RWPE2 (cell line): ENCODE data around the gene SH2D3A.
A peak's percentile ranks its signal among the peaks of the same experiment; 100 is the strongest.

ENCODE experiments used
- ATAC-seq: fragments of 200-7000 bp; cut with Tn5 transposase; 3 replicates; pipeline ENCODE4 v1.9.1; 2021; ENCODE audit warnings: low read depth
- DNase-seq: peaks from one replicate; pipeline ENCODE4 v3.0.0-alpha.2; 2020; ENCODE audit warnings: low spot score
- H3K27ac ChIP-seq: fragments of 450-650 bp; 2 replicates; pipeline ENCODE4 v1.5.1; 2017; ENCODE audit warnings: mild to moderate bottlenecking; ENCODE audit not compliant: poor library complexity, severe bottlenecking
- H3K27me3 ChIP-seq: fragments of 250-450 bp; sonication (Bioruptor Pico); 2 replicates; pipeline ENCODE4 v1.5.1; 2021; ENCODE audit warnings: mild to moderate bottlenecking, moderate library complexity; ENCODE audit not compliant: insufficient read depth, poor library complexity, severe bottlenecking
- H3K36me3 ChIP-seq: fragments of 250-450 bp; sonication (Bioruptor Pico); 2 replicates; pipeline ENCODE4 v1.5.1; 2020; ENCODE audit warnings: low read depth, mild to moderate bottlenecking, moderate library complexity
- H3K4me1 ChIP-seq: fragments of 250-450 bp; sonication (Bioruptor Pico); 2 replicates; pipeline ENCODE4 v1.5.1; 2021; ENCODE audit warnings: mild to moderate bottlenecking, moderate library complexity; ENCODE audit not compliant: insufficient read depth, poor library complexity, severe bottlenecking
- H3K4me3 ChIP-seq: fragments of 250-450 bp; sonication (Bioruptor Pico); 2 replicates; pipeline ENCODE4 v1.5.1; 2021; ENCODE audit warnings: mild to moderate bottlenecking, moderate library complexity; ENCODE audit not compliant: severe bottlenecking
- H3K9me3 ChIP-seq: fragments of 250-450 bp; sonication (Bioruptor Pico); 2 replicates; pipeline ENCODE4 v1.5.1; 2021; ENCODE audit warnings: mild to moderate bottlenecking, moderate library complexity; ENCODE audit not compliant: severe bottlenecking
- TF ChIP-seq, protein P1 (sequence below): fragments of 450-650 bp; IDR thresholded peaks from one replicate; pipeline ENCODE4 v1.5.1; 2017; ENCODE audit warnings: mild to moderate bottlenecking, moderate library complexity; ENCODE audit not compliant: poor library complexity, severe bottlenecking

The SH2D3A gene

DNA sequence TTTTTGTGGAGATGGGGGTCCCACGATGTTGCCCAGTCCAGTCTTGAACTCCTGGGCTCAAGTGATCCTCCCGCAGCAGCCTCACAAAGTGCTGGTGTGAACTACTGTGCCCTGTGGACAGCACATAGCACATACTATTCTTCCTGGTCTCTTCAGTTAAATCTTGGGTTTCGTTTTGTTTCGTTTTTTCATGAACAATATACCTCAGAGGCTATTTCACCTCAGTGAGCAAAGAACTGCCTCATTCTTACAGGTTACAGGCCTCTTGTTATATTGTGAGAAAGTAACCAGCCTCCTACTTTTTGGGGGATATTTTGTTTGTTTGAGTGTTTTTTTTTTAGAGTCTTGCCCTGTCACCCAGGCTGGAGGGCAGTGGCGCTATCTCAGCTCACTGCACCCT lies 45.5 kb downstream of the SH2D3A start:
- DNase-seq (no peak), ATAC-seq (no peak)
- no peak overlapping the region for H3K4me3 ChIP-seq
- peak overlapping the region; percentile 52 for H3K27ac ChIP-seq
- H3K36me3 ChIP-seq, result peaks cover 13% of the 10 kb centered on the region
- peaks cover 23% of the 10 kb centered on the region for H3K4me1 ChIP-seq
- TF ChIP-seq, protein P1, sequence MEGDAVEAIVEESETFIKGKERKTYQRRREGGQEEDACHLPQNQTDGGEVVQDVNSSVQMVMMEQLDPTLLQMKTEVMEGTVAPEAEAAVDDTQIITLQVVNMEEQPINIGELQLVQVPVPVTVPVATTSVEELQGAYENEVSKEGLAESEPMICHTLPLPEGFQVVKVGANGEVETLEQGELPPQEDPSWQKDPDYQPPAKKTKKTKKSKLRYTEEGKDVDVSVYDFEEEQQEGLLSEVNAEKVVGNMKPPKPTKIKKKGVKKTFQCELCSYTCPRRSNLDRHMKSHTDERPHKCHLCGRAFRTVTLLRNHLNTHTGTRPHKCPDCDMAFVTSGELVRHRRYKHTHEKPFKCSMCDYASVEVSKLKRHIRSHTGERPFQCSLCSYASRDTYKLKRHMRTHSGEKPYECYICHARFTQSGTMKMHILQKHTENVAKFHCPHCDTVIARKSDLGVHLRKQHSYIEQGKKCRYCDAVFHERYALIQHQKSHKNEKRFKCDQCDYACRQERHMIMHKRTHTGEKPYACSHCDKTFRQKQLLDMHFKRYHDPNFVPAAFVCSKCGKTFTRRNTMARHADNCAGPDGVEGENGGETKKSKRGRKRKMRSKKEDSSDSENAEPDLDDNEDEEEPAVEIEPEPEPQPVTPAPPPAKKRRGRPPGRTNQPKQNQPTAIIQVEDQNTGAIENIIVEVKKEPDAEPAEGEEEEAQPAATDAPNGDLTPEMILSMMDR, result no peak
- no peaks in the 10 kb centered on the region for H3K27me3 ChIP-seq
- H3K9me3 ChIP-seq, result no peaks in the 10 kb centered on the region

DNA sequence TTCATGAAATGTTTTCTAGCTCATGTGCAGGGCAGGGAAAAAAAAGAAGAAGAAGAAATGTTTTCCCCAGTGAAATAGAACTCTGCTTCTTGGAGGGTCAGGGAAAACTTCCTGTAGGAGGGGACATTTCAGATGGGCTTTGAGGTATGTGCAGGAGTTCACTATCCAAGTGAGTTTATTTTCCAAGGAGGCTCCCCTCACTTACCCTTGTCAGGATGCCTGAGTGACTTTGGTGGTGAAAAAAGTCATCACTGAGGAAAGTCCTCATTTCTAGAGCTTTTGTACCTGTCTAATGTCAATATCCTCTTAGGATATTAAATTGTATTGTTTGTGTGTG lies 46.1 kb downstream of the SH2D3A start:
- TF ChIP-seq, protein P1, result no peak
- DNase-seq (no peak), ATAC-seq (no peak)
- Histone ChIP-seq H3K27ac (peak overlapping the region; percentile 52), H3K4me3 (no peak overlapping the region), H3K4me1 (peaks cover 23% of the 10 kb centered on the region), H3K36me3 (peaks cover 13% of the 10 kb centered on the region), H3K9me3 (no peaks in the 10 kb centered on the region), H3K27me3 (no peaks in the 10 kb centered on the region)

DNA sequence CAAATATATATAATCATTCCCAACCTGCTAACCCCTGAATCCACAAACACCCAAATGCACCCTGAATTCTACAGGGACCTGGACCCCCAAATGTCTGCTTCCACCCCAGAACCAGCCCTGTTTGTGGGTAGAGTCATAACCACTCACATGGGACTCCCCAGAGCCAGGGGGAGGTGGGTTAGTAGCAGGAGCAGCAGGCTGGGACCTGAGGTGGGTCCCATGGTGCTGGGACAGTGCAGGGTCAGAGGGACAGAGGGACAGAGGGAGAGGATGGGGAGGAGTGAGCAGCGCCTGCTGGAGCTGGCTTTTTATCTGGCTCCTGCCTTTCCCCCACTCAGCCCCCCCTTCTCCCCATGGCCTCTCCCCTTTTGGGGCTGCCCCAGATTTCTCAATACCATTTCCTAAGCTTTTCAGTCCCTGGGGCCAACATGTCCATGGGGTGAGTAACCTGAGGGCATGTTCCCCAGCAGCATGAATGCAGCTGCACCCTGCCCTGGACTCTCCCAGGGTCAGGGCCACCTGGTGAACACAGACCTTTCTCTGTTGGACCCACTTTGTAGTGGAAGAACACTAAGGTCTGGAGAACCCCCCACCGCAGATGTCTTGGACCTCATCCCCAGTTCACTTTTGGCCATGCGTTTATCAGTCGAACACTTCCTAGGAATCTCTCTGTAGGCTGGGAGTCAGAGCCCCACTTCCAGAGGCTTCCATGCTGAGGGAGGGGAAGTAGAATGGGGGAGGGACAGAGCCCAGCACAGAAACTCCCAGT lies 46.7 kb downstream of the SH2D3A start, which contains the start of gene C3:
Gene C3, minus strand, starts transcription at position 282 of the 769 bp plus-strand sequence. Its CDS starts 61 bp downstream, at position 221.
- H3K36me3 ChIP-seq, result peaks cover 13% of the 10 kb centered on the region
- H3K27ac ChIP-seq, result peak within 1 kb of the TSS; percentile 52
- H3K27me3 ChIP-seq, result no peaks in the 10 kb centered on the region
- H3K4me1 ChIP-seq, result peaks cover 23% of the 10 kb centered on the region
- DNase-seq (peak; percentile 83), ATAC-seq (peak; percentile 80)
- TF ChIP-seq, protein P1, result no peak
- peak within 1 kb of the TSS; percentile 16 for H3K4me3 ChIP-seq
- no peaks in the 10 kb centered on the region for H3K9me3 ChIP-seq

DNA sequence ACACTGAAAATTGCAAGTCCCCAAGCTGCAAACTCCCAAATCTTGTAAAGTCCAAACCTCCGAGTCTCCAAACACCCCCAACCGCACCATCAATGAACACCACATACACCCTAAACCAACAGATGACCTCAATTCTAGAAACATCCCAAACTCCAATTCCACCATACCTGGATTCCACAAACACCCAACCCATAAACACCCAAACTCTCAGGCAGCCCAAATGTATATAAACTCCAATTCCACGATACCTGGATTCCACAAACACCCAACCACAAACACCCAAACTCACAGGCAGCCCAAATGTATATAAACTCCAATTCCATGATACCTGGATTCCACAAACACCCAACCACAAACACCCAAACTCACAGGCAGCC lies 47.3 kb downstream of the SH2D3A start:
- peak overlapping the region; percentile 16 for H3K4me3 ChIP-seq
- H3K27me3 ChIP-seq, result no peaks in the 10 kb centered on the region
- peaks cover 23% of the 10 kb centered on the region for H3K4me1 ChIP-seq
- no peak for ATAC-seq
- no peak for DNase-seq
- H3K36me3 ChIP-seq, result peaks cover 13% of the 10 kb centered on the region
- TF ChIP-seq, protein P1, result no peak
- H3K9me3 ChIP-seq, result no peaks in the 10 kb centered on the region
- H3K27ac ChIP-seq, result peak overlapping the region; percentile 52

DNA sequence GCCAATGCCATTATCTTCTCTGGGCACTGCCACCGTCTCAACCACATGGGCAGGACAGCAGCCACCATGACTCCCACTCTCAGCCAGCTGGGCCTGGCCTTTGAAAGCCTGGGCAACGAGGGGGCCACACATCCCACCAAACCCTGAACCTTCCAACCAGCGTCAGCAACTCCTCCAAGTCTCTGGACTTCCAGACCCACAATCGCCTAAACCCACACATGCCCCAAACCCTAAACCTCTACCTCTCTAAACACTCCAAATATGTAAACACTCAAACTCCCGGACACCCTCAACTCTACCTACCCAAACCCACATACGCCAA lies 47.7 kb downstream of the SH2D3A start:
- TF ChIP-seq, protein P1, result no peak
- H3K36me3 ChIP-seq, result peaks cover 13% of the 10 kb centered on the region
- peak overlapping the region; percentile 16 for H3K4me3 ChIP-seq
- H3K27me3 ChIP-seq, result no peaks in the 10 kb centered on the region
- peak overlapping the region; percentile 52 for H3K27ac ChIP-seq
- no peaks in the 10 kb centered on the region for H3K9me3 ChIP-seq
- H3K4me1 ChIP-seq, result peaks cover 23% of the 10 kb centered on the region
- ATAC-seq (no peak), DNase-seq (no peak)
